Measurements from ENCODE around the gene CHCHD1.

Gene CHCHD1

GRCh38 chr10:73814896-73815718 is 33.3 kb downstream of the CHCHD1 start:
- no peaks in the 10 kb centered on the region for H3K36me3 ChIP-seq (replicated peaks; ENCODE audit: insufficient read depth, low read length)
- DNase-seq = no peak

GRCh38 chr10:73815719-73816030 is 33.8 kb downstream of the CHCHD1 start:
- Histone ChIP-seq H3K27ac (ENCODE audit: low read length) (no peak overlapping the region), H3K27me3 (replicated peaks; ENCODE audit: insufficient read depth, low read length) (no peaks in the 10 kb centered on the region), H3K9me2 (replicated peaks; ENCODE audit: insufficient read depth, low read length) (no peaks in the 10 kb centered on the region), H3F3A (ENCODE audit: insufficient read depth, low read length) (peaks cover 8% of the 10 kb centered on the region), H3K4me1 (ENCODE audit: low read length) (no peaks in the 10 kb centered on the region), H4K20me1 (ENCODE audit: insufficient read depth, low read length) (no peaks in the 10 kb centered on the region), H3K4me3 (ENCODE audit: low read length) (no peak overlapping the region), H3K9ac (ENCODE audit: low read length) (no peak overlapping the region), H3K36me3 (replicated peaks; ENCODE audit: insufficient read depth, low read length) (no peaks in the 10 kb centered on the region), H3K79me2 (ENCODE audit: low read length) (peaks cover 1% of the 10 kb centered on the region), H3K4me2 (ENCODE audit: low read depth, low read length) (no peak overlapping the region), H2AFZ (ENCODE audit: low read length) (no peak overlapping the region), H3K9me3 (replicated peaks; ENCODE audit: insufficient read depth, low read length) (no peaks in the 10 kb centered on the region)
- no peak for TF ChIP-seq EZH2 (optimal IDR thresholded peaks at IDR 0.05; ENCODE audit: low read depth, low read length)
- no peak for TF ChIP-seq CTCF (IDR thresholded peaks at IDR 0.05; ENCODE audit: low read length)
- TF ChIP-seq EZH2phosphoT487 (IDR thresholded peaks at IDR 0.05; ENCODE audit: low read length) = no peak
- no peak for DNase-seq

More at GRCh38 chr10:73814896-73815718, 33.3 kb downstream of the CHCHD1 start:
- H3K4me2 ChIP-seq (ENCODE audit: low read depth, low read length) = no peak overlapping the region
- H3K9me3 ChIP-seq (replicated peaks; ENCODE audit: insufficient read depth, low read length) = no peaks in the 10 kb centered on the region
- no peak overlapping the region for H3K9ac ChIP-seq (ENCODE audit: low read length)
- no peak overlapping the region for H3K27ac ChIP-seq (ENCODE audit: low read length)
- no peak for TF ChIP-seq EZH2phosphoT487 (IDR thresholded peaks at IDR 0.05; ENCODE audit: low read length)
- TF ChIP-seq EZH2 (optimal IDR thresholded peaks at IDR 0.05; ENCODE audit: low read depth, low read length) = no peak
- no peak; the same call in none of the 2 replicates for TF ChIP-seq CTCF (IDR thresholded peaks at IDR 0.05; ENCODE audit: low read length)
- H3F3A ChIP-seq (ENCODE audit: insufficient read depth, low read length) = peaks cover 10% of the 10 kb centered on the region
- H3K4me3 ChIP-seq (ENCODE audit: low read length) = no peak overlapping the region
- H3K4me1 ChIP-seq (ENCODE audit: low read length) = no peaks in the 10 kb centered on the region
- no peaks in the 10 kb centered on the region for H3K27me3 ChIP-seq (replicated peaks; ENCODE audit: insufficient read depth, low read length)
- H4K20me1 ChIP-seq (ENCODE audit: insufficient read depth, low read length) = no peaks in the 10 kb centered on the region
- H2AFZ ChIP-seq (ENCODE audit: low read length) = no peak overlapping the region
- no peaks in the 10 kb centered on the region for H3K9me2 ChIP-seq (replicated peaks; ENCODE audit: insufficient read depth, low read length)
- H3K79me2 ChIP-seq (ENCODE audit: low read length) = peaks cover 5% of the 10 kb centered on the region

- H3K36me3 ChIP-seq (replicated peaks; ENCODE audit: insufficient read depth, low read length) = no peaks in the 10 kb centered on the region
- H4K20me1 ChIP-seq (ENCODE audit: insufficient read depth, low read length) = no peaks in the 10 kb centered on the region
- TF ChIP-seq EZH2 (optimal IDR thresholded peaks at IDR 0.05; ENCODE audit: low read depth, low read length) (no peak), CTCF (IDR thresholded peaks at IDR 0.05; ENCODE audit: low read length) (no peak), EZH2phosphoT487 (IDR thresholded peaks at IDR 0.05; ENCODE audit: low read length) (no peak)
- no peaks in the 10 kb centered on the region for H3K4me1 ChIP-seq (ENCODE audit: low read length)
- H3K4me2 ChIP-seq (ENCODE audit: low read depth, low read length) = no peak overlapping the region
- peaks cover 7% of the 10 kb centered on the region for H3F3A ChIP-seq (ENCODE audit: insufficient read depth, low read length)
- H3K9me3 ChIP-seq (replicated peaks; ENCODE audit: insufficient read depth, low read length) = no peaks in the 10 kb centered on the region
- H3K27me3 ChIP-seq (replicated peaks; ENCODE audit: insufficient read depth, low read length) = no peaks in the 10 kb centered on the region
- DNase-seq = no peak
- no peaks in the 10 kb centered on the region for H3K79me2 ChIP-seq (ENCODE audit: low read length)
- H2AFZ ChIP-seq (ENCODE audit: low read length) = no peak overlapping the region
- no peak overlapping the region for H3K9ac ChIP-seq (ENCODE audit: low read length)
- H3K9me2 ChIP-seq (replicated peaks; ENCODE audit: insufficient read depth, low read length) = no peaks in the 10 kb centered on the region
- no peak overlapping the region for H3K27ac ChIP-seq (ENCODE audit: low read length)
- no peak overlapping the region for H3K4me3 ChIP-seq (ENCODE audit: low read length)
Measured at GRCh38 chr10:73816917-73817729, 35.3 kb downstream of the CHCHD1 start.
